H9 (cell line): Measurements from ENCODE around the gene S100B. TPM values are rescaled to one million over a fixed set of nuclear protein-coding genes. Genes with fewer than 3 reads are reported as not detected.

Experiments
- DNase-seq: peaks from one replicate; pipeline ENCODE4 v3.0.0-alpha.2; 2017
- H2AFZ ChIP-seq: one replicate; pipeline ENCODE4 v1.6.1; 2013; ENCODE audit warnings: mild to moderate bottlenecking, low read length, control low read depth, moderate library complexity
- H2AK5ac ChIP-seq: 2 replicates; pipeline ENCODE4 v1.6.1; 2013; ENCODE audit warnings: low read length, control low read depth, mixed read lengths; ENCODE audit not compliant: insufficient read length
- H2BK120ac ChIP-seq: one replicate; pipeline ENCODE4 v1.6.1; 2013; ENCODE audit warnings: low read depth, mild to moderate bottlenecking, low read length, control low read depth, inconsistent platforms; ENCODE audit not compliant: poor library complexity, severe bottlenecking
- H2BK12ac ChIP-seq: 2 replicates; pipeline ENCODE4 v1.6.1; 2013; ENCODE audit warnings: low read length, control low read depth, mixed read lengths, low read depth; ENCODE audit not compliant: insufficient read length
- H2BK15ac ChIP-seq: 2 replicates; pipeline ENCODE4 v1.6.1; 2013; ENCODE audit warnings: low read depth, low read length, control low read depth
- H2BK20ac ChIP-seq: one replicate; pipeline ENCODE4 v1.6.1; 2013; ENCODE audit warnings: low read depth, mild to moderate bottlenecking, low read length, control low read depth, inconsistent platforms; ENCODE audit not compliant: poor library complexity, severe bottlenecking
- H2BK5ac ChIP-seq: 2 replicates; pipeline ENCODE4 v1.6.1; 2013; ENCODE audit warnings: low read length, control low read depth, mixed read lengths; ENCODE audit not compliant: insufficient read length
- H3K14ac ChIP-seq: 2 replicates; pipeline ENCODE4 v1.6.1; 2013; ENCODE audit warnings: low read length, control low read depth; ENCODE audit not compliant: insufficient read depth
- H3K18ac ChIP-seq: 2 replicates; pipeline ENCODE4 v1.6.1; 2013; ENCODE audit warnings: low read depth, mild to moderate bottlenecking, mixed read lengths, low read length, control low read depth; ENCODE audit not compliant: insufficient read length
- H3K23ac ChIP-seq: 2 replicates; pipeline ENCODE4 v1.6.1; 2013; ENCODE audit warnings: low read length, control low read depth, mixed read lengths, low read depth; ENCODE audit not compliant: insufficient read length
- H3K23me2 ChIP-seq: 2 replicates; pipeline ENCODE4 v1.6.1; 2013; ENCODE audit warnings: low read depth, mild to moderate bottlenecking, mixed read lengths, low read length, control low read depth; ENCODE audit not compliant: insufficient read length, poor library complexity, severe bottlenecking
- H3K27ac ChIP-seq: 2 replicates; pipeline ENCODE4 v1.5.1; 2013; ENCODE audit warnings: low read length, control low read depth, mixed read lengths, low read depth; ENCODE audit not compliant: insufficient read length
- H3K27me3 ChIP-seq: 2 replicates; pipeline ENCODE4 v1.6.1; 2013; ENCODE audit warnings: low read length, control low read depth, inconsistent platforms; ENCODE audit not compliant: insufficient read depth
- H3K4ac ChIP-seq: 2 replicates; pipeline ENCODE4 v1.6.1; 2013; ENCODE audit warnings: low read depth, mild to moderate bottlenecking, control low read depth, inconsistent platforms, low read length, moderate library complexity
- H3K4me1 ChIP-seq: 2 replicates; pipeline ENCODE4 v1.6.1; 2013; ENCODE audit warnings: low read length, control low read depth, inconsistent platforms; ENCODE audit not compliant: insufficient read depth
- H3K4me2 ChIP-seq: 2 replicates; pipeline ENCODE4 v1.6.1; 2013; ENCODE audit warnings: low read length, control low read depth, mixed read lengths; ENCODE audit not compliant: insufficient read length, insufficient read depth
- H3K56ac ChIP-seq: 2 replicates; pipeline ENCODE4 v1.6.1; 2013; ENCODE audit warnings: low read depth, mild to moderate bottlenecking, mixed read lengths, low read length, control low read depth; ENCODE audit not compliant: insufficient read length
- H3K79me1 ChIP-seq: 2 replicates; pipeline ENCODE4 v1.6.1; 2013; ENCODE audit warnings: low read depth, mild to moderate bottlenecking, moderate library complexity, low read length, control low read depth, inconsistent platforms; ENCODE audit not compliant: insufficient read depth, poor library complexity, severe bottlenecking
- H3K79me2 ChIP-seq: 2 replicates; pipeline ENCODE4 v1.6.1; 2013; ENCODE audit warnings: low read length, control low read depth, inconsistent platforms; ENCODE audit not compliant: insufficient read depth
- H3K9ac ChIP-seq: 2 replicates; pipeline ENCODE4 v1.6.1; 2013; ENCODE audit warnings: low read length, control low read depth, mixed read lengths; ENCODE audit not compliant: insufficient read length; ENCODE audit errors: extremely low read depth
- H3K9me3 ChIP-seq: one replicate; pipeline ENCODE4 v1.6.1; 2013; ENCODE audit warnings: low read depth, low read length, inconsistent platforms; ENCODE audit not compliant: control insufficient read depth
- H3T11ph ChIP-seq: one replicate; pipeline ENCODE4 v1.6.1; 2013; ENCODE audit warnings: mild to moderate bottlenecking, low read length, control low read depth, inconsistent platforms
- H4K20me1 ChIP-seq: one replicate; pipeline ENCODE4 v1.6.1; 2013; ENCODE audit not compliant: control insufficient read depth, insufficient read length, insufficient read depth
- H4K5ac ChIP-seq: 2 replicates; pipeline ENCODE4 v1.6.1; 2013; ENCODE audit warnings: low read depth, mild to moderate bottlenecking, mixed read lengths, low read length, control low read depth; ENCODE audit not compliant: insufficient read length
- H4K8ac ChIP-seq: replicated peaks from 2 replicates; pipeline ENCODE4 v1.6.1; 2013; ENCODE audit warnings: low read length, control low read depth, mixed read lengths, low read depth; ENCODE audit not compliant: insufficient read length
- H4K91ac ChIP-seq: 2 replicates; pipeline ENCODE4 v1.6.1; 2013; ENCODE audit warnings: low read depth, mild to moderate bottlenecking, moderate library complexity, mixed read lengths, low read length, control low read depth; ENCODE audit not compliant: insufficient read length
- H3K27ac Mint-ChIP-seq, 3 experiments: 2 replicates in 2 of 3; 3 replicates in 1 of 3; pipeline ENCODE4 v1.8.0; 2020 to 2021; ENCODE audit warnings: mixed read lengths in 3 of 3, mild to moderate bottlenecking in 1 of 3, moderate library complexity in 1 of 3
- H3K27me3 Mint-ChIP-seq: 2 replicates; pipeline ENCODE4 v1.8.0; 2021; ENCODE audit warnings: low read depth, mild to moderate bottlenecking, moderate library complexity, mixed read lengths
- H3K36me3 Mint-ChIP-seq, 3 experiments: 2 replicates in 2 of 3; 3 replicates in 1 of 3; pipeline ENCODE4 v1.8.0; 2020 to 2021; ENCODE audit warnings: low read depth in 3 of 3, mixed read lengths in 3 of 3; ENCODE audit not compliant: insufficient read depth in 1 of 3
- H3K4me1 Mint-ChIP-seq, 2 experiments: 2 replicates each; pipeline ENCODE4 v1.8.0; 2020; ENCODE audit warnings: mixed read lengths in 2 of 2
- H3K4me3 Mint-ChIP-seq, 2 experiments: 2 replicates in 1 of 2; 3 replicates in 1 of 2; pipeline ENCODE4 v1.8.0; 2020 to 2021; ENCODE audit warnings: mild to moderate bottlenecking in 2 of 2, mixed read lengths in 2 of 2, moderate library complexity in 1 of 2
- H3K9me3 Mint-ChIP-seq, 2 experiments: 2 replicates in 1 of 2; 3 replicates in 1 of 2; pipeline ENCODE4 v1.8.0; 2020; ENCODE audit warnings: mild to moderate bottlenecking in 2 of 2, mixed read lengths in 2 of 2, moderate library complexity in 1 of 2
- CTCF ChIP-seq: fragments of 200-600 bp; sonication (generic); conservative IDR thresholded peaks from 3 replicates; pipeline ENCODE4 v1.8.0; 2021; ENCODE audit warnings: antibody characterized with exemption, mild to moderate bottlenecking
- WGBS: extraction: QIAGEN DNeasy Blood & Tissue Kit; methylation state at CpG from one replicate; pipeline ENCODE4 v1.1.7; 2013; ENCODE audit warnings: missing lambda C conversion rate, low lambda C conversion rate, mixed read lengths; ENCODE audit not compliant: insufficient read length; ENCODE audit errors: extremely low coverage; 5-methylcytosine and 5-hydroxymethylcytosine counted together
- total RNA-seq: library from RNA; stranded (reverse); gene quantifications from 2 replicates; pipeline ENCODE4 v1.2.1, GENCODE V29; 2021

S100B gene
- total RNA-seq, 1 experiment from 2014 or later, result 0.26 TPM

DNA sequence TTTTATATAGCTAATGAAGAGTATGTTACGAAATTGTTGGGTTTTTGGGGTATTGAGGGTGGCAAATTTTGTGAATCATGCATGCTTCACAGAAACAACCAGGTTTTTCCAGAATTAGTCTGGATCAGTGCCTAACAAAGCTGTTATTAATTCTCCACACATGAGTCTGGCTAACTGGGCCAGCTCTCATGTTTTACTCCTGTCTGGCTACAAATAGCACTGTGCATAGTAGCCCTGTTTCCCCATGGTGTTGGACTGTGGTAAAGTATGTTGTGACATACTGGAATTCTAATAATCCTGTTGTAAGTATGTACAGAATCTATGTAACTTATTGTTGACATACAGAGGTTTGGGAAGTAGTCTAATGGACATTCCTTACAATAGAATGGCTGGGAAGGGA lies 35.8 kb downstream of the S100B start:
- H3K36me3 Mint-ChIP-seq, result peaks cover 40 to 59% (median 56%) of the 10 kb centered on the region in 3 experiments

More for the DNA sequence above, 35.8 kb downstream of the S100B start:
- Mint-ChIP-seq H3K27ac (no peak overlapping the region), H3K4me1 (no peaks in the 10 kb centered on the region), H3K27me3 (no peaks in the 10 kb centered on the region), H3K9me3 (peaks cover 0 to 8% of the 10 kb centered on the region in 2 experiments; a peak in 3 of 5 replicates), H3K4me3 (no peak overlapping the region)
- H3K27me3 ChIP-seq, result no peaks in the 10 kb centered on the region
- no peak overlapping the region for H3T11ph ChIP-seq
- no peak overlapping the region for H2BK12ac ChIP-seq
- no peaks in the 10 kb centered on the region for H4K20me1 ChIP-seq
- no peaks in the 10 kb centered on the region for H3K9me3 ChIP-seq
- no peak overlapping the region for H4K5ac ChIP-seq
- no peak overlapping the region for H4K91ac ChIP-seq
- no peak overlapping the region for H3K9ac ChIP-seq
- no peak overlapping the region for H3K4me2 ChIP-seq
- no peak overlapping the region for H3K56ac ChIP-seq
- H3K4ac ChIP-seq, result no peak overlapping the region
- no peak overlapping the region for H2BK15ac ChIP-seq
- 100% methylated on average over 1 of the region's 1 CpG for WGBS
- H3K79me2 ChIP-seq, result no peaks in the 10 kb centered on the region
- H3K23ac ChIP-seq, result no peak overlapping the region
- no peak overlapping the region for H2BK5ac ChIP-seq
- no peak overlapping the region for H3K27ac ChIP-seq
- H2BK20ac ChIP-seq, result no peak overlapping the region
- H4K8ac ChIP-seq, result no peak overlapping the region
- H2AK5ac ChIP-seq, result no peak overlapping the region
- no peaks in the 10 kb centered on the region for H3K79me1 ChIP-seq
- TF ChIP-seq CTCF, result no peak
- no peaks in the 10 kb centered on the region for H3K4me1 ChIP-seq
- H2AFZ ChIP-seq, result no peak overlapping the region
- H3K14ac ChIP-seq, result no peak overlapping the region
- H3K18ac ChIP-seq, result no peak overlapping the region
- no peak overlapping the region for H2BK120ac ChIP-seq
- no peaks in the 10 kb centered on the region for H3K23me2 ChIP-seq
- no peak for DNase-seq
